Dermis microvascular lymphatic vessel endothelial cell (primary cell): ENCODE data around the gene PBX1. TPM values are rescaled to one million over a fixed set of nuclear protein-coding genes. Genes with fewer than 3 reads are reported as not detected.

Experiments used
- DNase-seq, 2 donors: peaks; one replicate each; pipeline versions ENCODE4 v3.0.0 to v3.0.0-alpha.2; 2010; ENCODE audit warnings: low read depth in 2 of 2
- total RNA-seq: library from RNA; depleted of rRNA; stranded (reverse); fragments of >200 nt; gene quantifications from 2 replicates; pipeline ENCODE4 v1.2.1, GENCODE V29; 2014

PBX1 gene
- total RNA-seq, 1 donor from 2014 or later: 0.39 TPM

DNA sequence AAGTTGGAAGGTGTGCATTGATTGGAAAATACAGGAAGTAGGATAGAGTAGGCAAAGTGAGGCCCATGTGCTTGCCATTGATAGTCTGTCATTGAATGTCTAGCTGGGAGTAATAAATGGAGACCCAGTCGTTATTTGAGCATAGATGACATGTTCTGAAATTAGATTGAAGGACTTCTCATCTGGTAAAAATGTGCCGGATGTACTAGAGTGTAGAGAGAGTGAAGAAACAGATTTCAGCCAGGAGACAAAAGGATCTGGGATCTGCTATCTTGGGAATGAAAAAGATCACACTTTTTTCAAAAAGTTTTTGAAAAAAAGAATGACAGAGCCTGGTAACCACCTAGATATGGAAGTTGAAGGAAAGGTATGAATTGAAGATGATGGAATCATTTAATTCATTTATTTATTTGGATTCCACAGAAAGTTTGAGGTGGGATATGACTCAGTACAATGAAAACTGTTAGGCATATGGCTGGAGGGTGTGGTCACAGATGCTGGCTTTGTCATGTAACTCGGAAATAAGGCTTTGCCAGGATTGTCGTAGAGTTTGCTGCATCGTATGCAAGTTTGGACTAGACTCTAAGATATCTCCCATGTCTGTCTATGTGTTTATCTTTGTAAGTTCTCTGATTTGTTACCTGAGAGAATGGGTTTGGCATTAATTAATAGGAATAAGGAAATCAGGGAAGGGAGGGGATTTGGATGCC is 137.1 kb downstream of the PBX1 start:
- DNase-seq: no peak

DNA sequence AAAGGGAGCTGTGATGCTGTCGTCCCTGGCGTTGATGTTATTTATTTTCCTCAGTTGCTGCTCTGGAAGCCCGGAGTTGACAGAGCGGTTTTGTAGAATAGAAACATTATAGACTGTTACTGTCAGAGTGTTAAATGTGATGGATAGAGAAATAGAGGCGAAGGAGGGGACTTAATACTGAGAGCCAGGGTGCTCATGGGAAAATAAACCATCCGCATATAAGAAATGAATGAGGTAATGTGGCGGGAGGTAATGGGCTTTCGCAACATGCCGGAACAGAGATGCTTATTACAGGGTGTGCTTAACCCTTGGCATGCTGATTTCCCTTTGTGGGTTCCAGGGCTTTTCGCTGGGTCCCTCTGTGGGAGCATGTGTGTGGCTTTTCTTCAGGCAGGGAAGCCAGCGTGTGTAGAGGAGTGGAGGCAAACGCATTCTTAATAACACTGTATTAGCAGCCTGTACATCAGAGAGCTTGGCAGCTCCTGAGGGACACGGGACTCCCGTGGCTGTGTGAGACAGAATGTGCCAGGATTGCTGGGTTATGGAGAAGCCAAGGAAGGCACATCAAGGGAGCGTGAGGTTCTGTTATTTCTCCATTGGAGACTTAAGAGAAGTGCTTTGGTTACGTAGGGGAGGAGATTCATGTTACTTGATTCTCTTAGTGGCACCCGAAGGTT is 141.0 kb downstream of the PBX1 start:
- no peak for DNase-seq

DNA sequence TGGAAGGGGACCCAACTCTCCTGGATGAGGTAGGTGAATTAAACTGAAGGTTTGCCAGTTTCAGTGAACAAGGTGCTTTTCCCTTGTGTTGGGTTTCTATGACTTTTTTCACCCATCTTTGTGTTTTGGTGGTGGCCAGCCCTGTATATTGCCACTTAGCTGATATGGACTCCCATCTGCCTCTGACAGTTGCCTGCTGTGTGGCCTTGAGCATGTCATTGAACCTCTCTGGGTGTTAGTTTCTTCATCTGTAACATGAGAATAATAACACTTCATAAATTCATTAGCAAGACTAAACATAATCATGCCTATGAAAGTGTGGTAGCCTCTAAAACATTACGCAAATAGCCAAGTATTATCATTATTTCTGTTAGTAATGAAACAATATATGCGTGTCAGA is 141.7 kb downstream of the PBX1 start:
- no peak for DNase-seq

GRCh38 chr1:164701189-164701761 is 142.3 kb downstream of the PBX1 start:
- DNase-seq: no peak

- no peak for DNase-seq
Measured at GRCh38 chr1:164702216-164702615, 143.2 kb downstream of the PBX1 start.

- no peak for DNase-seq
Measured at GRCh38 chr1:164702664-164703063, 143.7 kb downstream of the PBX1 start.

DNA sequence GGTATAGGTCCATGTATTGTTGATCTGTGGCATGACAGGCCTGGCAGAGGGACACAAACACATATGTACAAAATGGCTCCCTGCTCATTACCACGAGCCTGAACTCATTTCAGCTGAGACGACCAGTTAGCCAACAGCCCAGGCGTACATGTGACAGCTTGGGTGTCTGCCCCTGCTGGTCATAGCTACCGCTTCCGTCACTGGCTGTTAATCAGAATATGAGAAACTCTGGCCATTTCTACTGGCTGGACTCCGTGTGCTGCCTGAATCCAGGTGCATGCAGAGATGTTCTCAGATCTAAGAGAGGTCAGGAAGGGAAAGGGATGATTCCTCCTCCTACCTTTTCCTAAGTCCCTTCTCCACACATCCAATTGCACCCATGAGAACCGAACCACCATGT is 144.5 kb downstream of the PBX1 start:
- DNase-seq: no peak

GRCh38 chr1:164703960-164704411 is 145.0 kb downstream of the PBX1 start:
- DNase-seq: no peak

- DNase-seq: no peak
Measured at GRCh38 chr1:164704954-164705353, 146.0 kb downstream of the PBX1 start.

DNA sequence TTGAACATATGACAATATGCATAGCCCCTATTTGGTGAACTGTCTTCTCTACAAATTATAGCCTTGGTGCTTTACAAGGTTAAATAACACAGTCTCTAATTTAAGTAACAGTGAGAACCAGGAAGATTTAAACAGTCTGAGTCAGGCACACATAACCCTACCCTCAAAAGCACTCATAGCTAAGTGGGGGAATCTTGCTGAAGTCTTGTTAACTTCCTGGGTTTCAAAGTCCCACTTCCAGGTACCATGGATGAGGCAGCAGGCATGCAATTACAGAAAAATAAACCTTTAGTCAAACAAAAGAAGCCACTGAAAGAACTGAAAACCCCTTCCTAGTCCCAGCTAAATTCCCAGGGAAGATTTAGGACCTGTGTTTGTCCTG is 147.6 kb downstream of the PBX1 start:
- no peak for DNase-seq

DNA sequence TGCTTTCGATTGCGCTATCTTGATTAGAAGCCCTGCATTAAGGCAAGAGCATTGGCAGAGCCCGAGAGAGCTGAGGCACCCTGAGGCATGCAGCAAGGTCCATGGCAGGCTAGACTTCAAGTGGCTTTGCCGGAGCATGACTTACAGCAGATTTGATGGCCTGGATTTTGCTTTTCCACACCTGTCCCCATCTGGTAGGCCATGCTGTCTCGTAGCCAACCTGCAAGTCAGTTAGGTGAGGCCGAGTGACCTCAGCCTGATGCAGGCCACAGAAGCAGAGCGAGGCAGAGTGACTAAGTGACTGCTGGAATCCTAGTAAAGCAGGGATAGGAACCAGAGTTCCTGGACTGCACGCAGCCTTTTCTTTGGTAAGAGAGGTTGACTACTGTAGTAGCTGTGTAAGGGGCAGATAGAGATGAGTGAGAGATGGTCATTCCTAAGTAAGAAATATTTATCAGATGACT is 148.9 kb downstream of the PBX1 start:
- DNase-seq: no peak

DNA sequence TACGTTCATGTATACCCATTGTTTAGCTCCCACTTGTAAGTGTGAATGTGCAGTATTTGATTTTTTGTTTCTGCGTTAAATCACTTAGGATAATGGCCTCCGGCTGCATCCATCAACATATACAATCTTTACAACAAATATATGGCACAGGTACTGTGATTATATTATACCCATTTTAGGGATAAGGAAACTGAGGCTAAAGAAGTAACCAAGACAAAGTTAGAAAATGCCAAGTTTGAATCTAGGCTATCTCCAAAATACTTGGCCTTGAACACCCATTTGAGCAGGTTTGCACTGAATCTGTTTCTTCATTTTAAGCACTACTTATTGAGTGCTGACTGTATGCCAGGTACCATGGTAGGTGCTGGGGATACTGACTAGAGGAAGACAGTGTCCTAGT is 149.6 kb downstream of the PBX1 start:
- DNase-seq: no peak

DNA sequence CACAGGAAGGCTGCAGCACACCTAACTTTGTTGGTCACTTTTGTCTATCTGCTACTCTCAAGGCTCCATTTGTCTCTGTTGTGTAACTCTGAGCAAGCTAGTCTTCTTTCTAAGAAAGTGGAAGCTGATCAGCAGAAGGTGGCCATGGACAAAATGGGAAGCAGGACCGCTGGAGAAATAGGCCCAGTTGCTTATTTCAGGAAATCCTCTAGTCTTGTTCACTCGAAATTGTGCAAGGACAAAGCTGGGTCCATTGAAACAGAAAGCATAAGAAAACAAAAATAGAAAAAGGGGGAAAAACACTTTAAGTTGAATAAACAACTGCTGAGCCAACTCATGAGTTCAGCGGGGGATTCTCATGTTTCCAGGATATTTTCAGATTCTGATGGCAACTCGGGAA is 150.1 kb downstream of the PBX1 start:
- no peak for DNase-seq

DNA sequence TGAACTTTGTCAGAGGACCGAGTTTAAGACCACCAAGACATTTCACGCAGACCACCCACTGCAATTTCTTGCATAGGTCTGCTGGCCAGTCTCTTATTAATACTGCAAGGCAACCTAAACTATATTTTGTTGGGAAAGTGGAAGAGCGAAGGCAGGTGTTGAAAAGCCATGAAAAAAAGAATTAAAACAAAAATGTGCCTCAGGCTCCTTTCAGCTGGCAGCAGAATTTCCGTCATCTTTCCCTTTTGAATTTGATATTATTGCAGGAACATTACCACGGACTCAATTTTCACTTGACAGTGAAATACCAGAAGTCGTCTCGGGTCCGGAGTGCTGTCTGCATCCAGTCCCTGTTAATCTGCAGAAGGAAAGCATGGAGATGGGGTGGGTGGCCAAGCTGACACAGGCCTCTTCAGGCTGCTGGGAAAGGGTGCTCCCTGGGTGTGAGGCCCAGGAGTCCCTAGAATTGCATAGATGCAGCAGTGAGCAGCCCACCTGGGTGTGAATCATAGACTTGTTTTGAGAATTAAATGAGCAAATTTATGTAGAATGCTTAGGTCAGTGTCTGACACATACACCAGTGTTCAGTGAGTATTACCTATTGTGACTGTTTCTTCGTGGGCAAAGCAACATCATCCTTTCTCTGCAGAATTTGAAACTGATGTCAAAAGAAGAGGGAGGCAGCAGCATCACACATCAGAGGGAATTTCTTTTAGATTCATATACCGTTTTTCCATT is 150.7 kb downstream of the PBX1 start:
- DNase-seq: no peak

GRCh38 chr1:164712131-164713036 is 153.4 kb downstream of the PBX1 start:
- DNase-seq: peak; percentile 62 to 67

GRCh38 chr1:164713456-164714207 is 154.6 kb downstream of the PBX1 start:
- no peak for DNase-seq

- no peak for DNase-seq
Measured at GRCh38 chr1:164716992-164717703, 158.2 kb downstream of the PBX1 start.

DNA sequence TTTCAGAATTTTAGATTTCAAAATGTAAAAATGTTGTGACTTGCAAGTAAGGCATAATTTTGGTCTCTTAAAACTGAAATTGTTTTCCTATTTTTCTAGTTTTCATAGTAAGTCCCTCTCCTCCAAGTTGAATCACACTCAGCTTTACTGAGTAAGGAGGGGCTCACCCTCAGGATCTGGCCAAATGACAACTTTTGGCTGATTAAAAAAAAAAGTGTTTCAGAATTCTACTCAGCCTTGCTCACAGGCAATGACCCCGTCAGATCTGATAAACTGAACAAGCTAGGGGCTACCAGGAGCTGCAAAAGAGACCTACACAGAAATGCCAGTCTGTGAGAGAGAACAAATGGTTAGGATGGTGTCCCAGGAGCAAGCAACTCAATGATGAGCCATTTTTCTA is 159.8 kb downstream of the PBX1 start:
- no peak for DNase-seq

GRCh38 chr1:164719676-164720439 is 160.9 kb downstream of the PBX1 start:
- no peak for DNase-seq
